ENCODE measurements around the gene CCDC89.
"Not testable (repeated sequence)": the region's sequence is repeated elsewhere in the genome, so short reads cannot be mapped to it uniquely, and the experiment has no call there.

The CCDC89 gene

DNA sequence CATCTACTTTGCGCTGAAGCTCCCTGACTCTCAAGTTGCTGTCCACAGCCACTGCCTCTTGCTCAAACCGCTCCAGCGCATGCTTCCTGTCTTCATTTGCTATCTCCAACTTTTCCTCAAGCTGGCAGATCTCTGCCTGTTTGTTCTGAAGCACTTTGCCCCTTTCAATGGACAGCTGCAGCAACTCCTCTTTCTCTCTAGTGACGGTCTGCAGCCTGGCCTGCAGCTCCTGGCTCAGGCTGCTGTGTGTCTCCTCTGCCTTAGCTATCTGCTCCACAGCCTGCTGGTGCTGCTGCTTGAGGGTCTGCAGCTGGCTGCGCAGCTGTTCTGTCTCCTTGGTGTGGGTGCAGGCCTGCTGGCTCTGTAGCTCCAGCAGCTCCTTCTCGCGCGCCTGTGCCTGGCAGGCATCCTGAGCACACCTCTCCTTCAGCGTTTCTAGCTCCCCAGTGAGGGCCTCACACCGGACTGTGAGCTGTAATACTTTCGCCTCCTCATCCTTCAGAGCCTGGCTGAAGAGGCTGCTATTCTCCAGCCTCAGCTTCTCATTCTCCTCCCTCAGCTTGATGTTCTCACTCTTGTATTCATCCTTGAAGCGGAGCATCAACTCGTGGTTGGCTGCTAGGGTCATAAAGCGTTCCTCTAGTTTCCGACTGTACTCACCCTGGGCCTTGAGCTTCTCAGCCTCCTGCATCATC, 723 bp downstream of the CCDC89 start:
- DNase-seq = no peak

DNA sequence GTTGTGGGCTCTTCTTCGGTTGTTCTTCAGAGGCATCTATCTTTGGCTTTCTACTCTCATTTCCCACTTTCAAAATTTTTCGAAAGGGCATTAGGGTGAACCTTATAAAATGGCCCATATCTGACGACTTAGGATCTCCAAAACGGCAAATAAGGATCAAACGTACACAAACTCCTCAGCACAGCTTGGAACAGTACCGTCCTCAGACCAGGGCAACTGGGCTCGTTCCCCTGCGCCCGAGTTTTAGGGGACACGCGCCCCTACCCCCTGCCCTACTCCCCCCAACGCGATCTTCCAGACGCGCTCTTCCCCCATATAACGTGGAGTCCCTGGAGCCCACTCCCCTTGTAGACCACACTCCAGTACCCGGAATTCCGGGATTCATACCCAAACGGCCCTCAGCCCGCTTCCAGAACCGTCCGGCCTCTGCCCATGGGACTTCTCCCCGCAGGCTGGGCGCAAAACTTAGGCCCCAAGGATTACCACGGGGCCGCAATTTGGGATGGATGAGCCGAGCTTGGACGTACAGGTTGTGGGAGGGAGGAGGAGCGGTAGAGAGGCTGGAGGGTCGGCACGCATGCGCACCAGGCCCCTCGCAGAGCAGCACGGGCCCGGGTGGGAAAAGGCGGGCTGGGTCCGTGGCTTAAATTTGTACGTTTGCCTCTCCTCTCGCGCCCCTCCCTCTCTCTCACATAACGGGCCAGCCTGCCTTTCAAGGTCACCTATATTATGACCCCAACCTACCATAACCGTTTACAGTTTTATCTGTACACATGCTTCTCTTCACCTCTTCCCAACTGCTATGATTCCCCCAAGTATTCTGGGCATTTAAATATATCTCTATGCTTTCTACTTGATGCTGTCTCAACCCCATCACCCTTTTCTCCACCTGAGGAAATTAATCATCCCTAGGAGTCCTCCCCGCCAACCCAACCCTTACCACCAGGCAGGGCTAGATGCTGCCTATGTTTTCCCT, 3.4 kb downstream of the CCDC89 start:
- DNase-seq = peak; percentile 65

DNA sequence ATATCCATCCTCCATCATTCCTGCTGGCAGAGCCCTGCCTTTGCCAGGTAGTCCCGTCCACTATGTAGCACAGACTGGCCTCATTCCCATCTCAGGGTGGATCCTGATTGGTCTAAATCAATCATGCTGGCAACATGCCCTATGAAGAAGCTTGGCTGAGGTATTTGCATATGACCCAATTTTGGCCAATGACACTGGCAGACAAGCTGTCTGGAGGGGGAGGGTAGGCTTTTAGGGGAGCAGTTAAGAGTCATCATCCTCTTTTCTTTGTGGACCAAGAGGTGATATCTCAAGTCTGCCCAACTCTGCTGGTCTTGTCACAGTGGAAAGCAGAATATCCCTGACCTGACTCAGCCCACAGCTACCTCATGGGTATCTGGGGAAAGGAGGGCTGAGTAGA, 5.1 kb downstream of the CCDC89 start:
- DNase-seq = no peak

DNA sequence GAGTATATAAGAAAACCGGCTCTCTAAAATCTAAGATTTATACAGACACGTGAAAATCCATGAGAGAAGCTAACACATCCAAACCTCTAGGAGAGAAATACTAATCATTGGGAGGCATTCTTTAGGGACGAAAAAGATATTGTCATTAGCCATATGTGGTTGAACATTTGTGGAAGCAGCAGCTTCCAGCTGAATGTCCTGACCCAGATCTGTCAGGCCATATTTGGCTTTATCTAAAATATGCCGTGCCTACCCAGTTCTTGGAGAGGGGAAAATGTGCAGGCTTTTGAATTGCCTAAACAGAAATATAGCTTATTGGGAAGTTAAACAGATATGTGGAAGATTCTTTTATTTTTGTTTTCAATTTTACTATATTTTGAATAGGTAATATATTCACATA, 6.4 kb downstream of the CCDC89 start:
- DNase-seq = no peak

DNA sequence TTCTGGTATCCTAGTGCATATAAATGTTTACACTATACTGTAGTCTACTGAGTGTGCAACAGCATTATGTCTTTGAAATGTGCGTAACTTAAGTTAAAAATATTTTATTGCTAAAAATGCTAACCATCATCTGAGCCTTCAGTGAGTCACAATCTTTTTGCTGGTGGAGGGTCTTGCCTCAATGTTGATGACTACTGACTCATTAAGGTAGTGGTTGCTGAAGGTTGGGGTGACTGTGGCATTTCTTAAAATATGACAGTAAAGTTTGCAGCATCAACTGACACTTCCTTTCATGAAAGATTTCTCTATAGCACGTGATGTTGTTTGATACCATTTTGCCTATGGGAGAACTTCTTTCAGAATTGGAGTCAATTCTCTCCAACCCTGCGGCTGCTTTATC, 12.6 kb downstream of the CCDC89 start:
- DNase-seq = no peak

DNA sequence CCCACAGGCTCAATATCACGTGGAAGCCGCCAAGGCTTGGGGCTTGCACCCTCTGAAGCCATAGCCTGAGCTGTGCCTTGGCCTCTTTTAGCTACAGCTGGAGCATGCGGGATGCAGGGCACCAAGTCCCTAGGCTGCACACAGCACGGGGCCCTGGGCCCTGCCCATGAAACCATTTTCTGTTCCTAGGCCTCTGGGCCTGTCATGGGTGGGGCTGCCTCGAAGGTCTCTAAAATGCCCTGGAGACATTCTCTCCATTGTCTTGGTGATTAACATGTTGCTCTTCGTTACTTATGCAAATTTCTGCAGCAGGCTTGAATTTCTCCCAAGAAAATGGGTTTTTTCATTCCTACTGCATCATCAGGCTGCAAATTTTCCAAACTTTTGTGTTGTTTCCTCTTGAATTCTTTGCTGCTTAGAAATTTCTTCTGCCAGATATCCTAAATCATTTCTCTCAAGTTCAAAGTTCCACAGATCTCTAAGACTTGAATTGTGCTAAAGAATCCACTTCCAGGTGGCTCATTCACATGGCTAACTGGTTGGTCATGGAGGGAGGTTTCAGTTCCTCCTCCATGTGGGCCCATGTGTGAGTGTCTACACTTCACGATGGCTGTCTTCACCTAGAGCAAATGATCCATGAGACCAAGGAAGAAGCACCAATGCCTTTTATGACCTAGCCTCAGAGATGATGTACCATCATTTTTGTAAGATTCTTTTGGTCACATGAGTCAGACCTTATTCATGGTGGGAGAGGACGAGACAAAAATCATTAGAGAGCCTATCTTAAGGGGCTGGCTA, 13.7 kb downstream of the CCDC89 start:
- DNase-seq = no peak

DNA sequence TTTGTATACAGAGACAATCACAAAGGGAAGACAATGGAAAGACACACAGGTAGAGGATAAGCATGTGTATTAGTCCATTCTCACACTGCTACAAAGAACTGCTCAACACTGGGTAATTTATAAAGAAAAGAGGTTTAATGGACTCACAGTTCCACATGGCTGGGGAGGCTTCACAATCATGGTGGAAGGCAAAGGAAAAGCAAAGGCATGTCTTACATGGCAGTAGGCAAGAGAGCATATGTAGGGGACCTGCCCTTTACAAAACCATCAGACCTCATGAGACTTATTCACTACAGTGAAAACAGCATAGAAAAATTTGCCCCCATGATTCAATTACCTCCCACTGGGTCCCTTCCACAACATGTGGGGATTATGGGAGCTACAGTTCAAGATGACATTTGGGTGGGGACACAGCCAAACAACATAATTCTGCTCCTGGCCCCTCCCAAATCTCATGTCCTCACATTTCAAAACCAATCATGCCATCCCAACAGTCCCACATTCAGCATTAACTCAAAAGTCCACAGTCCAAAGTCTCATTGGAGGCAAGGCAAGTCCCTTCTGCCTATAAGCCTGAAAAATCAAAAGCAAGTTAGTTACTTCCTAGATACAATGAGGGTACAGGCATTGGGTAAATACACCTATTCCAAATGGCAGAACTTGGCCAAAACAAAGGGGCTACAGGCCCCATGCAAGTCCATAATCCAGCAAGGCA, 14.9 kb downstream of the CCDC89 start:
- DNase-seq = not testable (repeated sequence)

DNA sequence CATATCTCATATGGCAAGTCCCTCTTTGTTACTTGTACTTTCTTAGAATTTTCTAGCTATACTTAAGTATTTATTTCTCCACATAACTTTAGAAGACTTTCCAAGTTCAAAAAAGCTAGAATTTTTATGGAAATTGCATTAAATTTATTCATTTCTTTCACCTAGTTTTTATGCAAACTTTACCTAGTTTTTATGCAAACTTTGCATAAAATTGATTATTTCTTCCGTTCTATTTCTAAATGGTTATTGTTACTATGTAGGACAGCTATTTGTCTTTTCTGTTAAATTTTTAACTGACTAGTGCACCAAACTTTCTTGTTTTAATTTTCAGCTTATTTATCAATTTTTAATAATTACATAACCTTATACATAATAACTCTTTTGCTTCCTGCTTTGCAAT, 17.8 kb downstream of the CCDC89 start:
- DNase-seq = no peak

DNA sequence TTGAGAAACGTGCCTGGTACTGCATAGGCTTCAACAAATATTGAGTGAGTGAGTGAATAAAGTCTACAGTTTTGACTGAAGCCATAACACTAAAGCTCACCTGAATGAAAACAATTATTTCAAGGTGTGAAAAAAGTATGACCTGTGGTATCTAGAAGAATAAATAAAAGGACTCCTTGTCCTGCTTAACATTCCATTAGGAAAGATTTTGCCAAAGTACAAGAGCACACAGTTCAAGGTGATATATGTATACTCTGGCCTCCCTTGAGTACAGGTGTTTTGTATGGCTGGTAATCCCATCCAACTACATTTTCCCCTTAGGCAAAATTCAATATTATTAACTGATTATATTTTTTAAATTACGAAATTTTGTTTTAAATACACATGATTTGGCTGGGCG, 19.3 kb downstream of the CCDC89 start:
- no peak for DNase-seq

DNA sequence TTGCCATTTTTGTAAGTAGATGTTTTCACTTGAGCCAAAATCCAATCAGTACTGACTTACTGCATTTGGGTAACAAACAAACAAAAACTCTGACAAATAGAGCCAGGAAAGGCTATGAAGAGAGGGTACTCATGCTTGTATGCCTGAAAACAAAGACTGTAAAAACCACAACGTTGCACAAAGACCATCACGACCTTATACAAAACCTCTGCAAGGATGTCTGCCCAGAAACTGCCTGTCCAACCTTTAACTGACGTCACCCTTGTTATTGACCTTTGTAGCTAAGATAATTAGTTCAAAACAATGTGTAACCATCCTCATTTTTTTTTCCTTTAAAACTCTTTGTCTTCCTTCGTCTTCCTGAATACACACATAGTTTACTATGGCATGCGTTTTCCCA, 20.3 kb downstream of the CCDC89 start:
- DNase-seq = no peak

DNA sequence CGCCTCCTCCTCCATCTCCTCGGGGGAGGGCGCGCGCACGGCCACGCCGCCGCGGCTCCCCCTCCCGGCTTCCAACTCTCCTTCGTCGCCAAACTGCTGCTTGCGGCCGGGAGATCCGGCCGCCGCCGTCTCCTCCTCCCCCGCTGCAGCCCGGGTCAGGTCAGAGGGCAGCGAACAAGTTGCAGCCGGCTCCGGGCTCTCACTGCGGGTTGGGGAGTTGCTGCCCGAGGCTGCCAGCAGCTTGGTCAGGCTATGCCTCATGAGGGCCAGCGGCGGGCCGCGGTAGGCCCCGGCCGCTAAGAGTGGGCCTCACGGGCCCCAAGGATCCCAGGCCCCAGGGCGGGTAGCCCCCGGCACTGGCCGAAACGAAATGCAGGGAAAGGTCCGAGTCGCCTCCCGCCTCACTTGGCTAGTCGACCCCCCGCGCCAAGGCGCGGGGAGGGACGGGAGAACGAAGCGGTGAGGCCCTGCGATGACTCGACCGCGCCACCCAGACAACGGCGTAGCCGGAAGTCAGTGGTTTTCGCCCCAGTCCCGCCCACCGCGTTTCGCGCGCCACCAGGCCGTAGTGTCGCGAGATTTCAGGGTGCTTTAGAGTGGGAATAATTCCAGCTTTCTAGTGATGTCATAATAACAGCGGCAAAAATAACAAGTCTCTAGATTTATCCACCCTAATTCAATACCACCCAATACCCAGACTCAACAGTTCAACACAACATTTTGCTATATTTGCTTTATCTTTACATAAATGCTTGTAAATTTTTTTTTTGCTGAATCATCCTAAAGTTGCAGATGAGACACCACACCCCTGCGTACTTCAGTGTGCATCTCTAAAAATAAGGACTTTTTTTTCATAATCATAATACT, 21.1 kb downstream of the CCDC89 start, which contains the start of gene CREBZF:
CREBZF (minus strand) TSS at position 515 of the 867 bp plus-strand sequence; CDS start at position 261, 254 bp downstream.
- peak; percentile 92 for DNase-seq

DNA sequence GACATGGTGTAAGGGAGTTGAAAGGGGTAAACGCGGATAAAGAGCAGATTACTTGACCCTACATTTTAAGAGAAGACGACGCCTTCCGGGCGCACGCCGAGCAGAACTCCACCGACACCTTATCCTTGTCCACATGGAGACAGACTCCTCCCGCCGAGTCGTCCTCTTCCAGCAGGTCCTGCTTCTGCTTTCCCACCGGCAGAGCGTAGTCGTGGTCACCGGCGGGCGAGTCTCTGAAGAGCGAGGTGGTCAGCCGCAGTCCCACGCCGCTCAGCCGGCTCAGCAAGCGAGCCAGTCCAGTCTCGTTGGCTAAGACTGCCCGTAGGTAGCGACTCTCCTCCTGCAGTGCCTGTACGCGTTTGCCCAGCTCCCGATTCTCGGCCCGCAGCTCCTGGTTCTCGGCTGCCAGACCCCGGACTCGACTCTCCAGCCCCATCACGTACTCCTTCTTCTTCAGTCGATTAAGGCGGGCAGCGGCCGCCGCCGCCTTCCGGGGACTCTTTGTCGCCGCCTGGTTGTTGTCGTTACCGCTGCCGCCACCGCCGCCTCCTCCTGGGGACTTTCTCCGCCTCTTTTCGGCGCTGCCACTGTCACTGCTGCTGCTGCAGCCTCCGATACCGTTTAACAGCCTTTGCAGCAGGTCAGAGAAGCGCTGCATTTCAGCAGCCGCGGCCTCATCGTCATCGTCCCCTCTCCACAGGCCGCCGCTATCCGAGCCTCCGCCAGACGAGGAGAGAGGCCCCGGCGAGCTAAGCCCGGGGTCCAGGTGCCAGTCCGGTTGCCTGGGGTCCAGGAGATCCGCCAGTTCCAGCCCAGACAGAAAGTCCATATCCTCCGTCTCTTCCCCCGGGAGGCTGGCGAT, 22.0 kb downstream of the CCDC89 start:
- DNase-seq = peak; percentile 87

DNA sequence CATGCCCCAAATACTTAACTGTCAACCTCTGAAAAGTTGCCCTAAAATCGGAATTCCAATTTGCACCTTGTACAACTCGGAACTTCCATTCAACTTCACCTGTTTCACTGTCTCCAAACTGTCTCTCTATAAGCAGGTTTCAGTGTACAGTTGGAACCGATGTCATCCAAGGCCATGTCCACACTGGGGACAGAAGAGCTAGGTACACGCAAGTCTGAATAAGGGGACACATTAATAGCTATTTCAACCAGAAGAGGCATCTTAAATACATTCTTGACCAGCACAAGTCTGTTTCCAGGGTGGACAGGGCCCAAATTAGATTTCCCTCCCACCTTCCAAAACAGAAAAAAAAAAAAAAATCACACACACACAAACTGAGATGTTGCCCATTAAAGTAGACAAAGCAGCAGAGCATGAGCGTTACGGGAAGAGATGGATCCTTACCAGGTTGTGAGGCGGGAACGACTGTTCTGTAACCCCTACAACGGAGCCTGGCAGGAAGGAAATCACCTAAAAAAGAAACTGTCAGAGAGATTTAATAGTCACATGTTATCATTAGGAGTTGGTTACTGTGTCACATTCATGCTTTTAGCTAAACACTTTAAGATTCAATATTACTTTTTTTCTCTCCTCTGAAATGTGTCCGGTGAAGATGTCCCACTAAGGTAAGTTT, 22.8 kb downstream of the CCDC89 start:
- no peak for DNase-seq

DNA sequence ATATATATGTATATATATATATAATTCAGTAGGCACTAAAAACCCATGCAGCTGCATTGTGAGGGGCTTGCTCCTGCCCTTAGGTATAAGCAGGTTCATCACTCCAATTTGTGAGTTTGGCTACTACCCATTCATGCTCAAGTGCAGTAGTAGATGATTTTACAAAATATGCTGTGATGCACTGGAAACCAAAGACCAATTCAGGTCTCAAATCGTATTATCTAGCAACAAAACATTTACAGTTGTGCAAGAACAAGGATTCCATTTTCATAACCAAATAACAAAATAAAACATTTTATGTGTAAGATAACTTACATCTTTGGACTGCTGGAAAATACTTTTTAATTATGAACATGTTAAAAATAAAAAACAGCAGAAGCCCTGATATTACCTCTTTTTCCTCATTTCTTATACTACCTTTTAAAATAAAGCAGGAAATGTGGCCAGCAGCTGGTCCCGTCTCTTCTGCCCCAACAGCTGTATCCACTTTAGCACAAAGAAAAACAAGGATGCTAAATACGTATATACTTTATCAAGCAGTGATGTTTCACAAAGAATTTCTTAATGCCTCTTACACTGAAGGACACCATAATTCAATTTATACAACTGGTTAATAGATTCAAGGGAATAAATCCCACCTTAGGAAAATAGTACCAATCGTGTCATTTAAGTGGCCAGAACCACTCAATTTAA, 23.9 kb downstream of the CCDC89 start:
- no peak for DNase-seq

DNA sequence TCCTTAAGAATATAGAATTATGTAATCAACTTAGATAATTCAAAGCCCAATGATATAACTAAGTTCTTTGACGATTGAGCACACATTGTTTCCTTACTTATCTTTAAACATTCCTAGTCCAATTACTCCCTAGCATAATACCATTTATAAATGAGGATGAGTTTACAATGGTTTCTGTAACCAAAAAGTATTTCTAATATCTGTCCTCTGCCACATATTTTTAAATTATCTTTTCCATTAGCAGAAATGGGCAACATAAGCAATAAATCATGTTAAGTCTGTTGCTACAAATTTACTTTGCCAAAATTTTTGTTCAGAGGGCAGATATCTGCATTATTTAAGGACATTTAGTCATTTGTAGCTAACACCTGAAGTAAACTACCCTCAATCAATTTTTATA, 27.8 kb downstream of the CCDC89 start:
- DNase-seq = no peak

DNA sequence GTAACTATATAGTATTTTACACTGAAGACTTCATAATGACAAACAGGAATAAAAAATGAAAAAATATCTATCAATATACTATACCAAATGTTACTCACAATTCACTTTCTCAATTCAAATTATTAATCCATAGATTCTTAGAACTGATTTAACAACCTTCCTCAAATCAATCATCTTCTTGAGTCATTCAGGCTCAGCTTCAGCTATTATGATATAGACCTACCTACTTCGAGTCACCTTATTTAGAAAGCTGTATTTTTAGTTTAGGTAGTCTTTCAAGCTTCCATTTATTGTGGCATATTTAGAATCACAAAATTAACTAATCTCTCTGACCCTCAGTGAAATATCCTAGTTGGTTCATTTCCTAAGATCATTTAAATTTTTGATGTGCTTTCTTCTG, 29.2 kb downstream of the CCDC89 start:
- no peak for DNase-seq

DNA sequence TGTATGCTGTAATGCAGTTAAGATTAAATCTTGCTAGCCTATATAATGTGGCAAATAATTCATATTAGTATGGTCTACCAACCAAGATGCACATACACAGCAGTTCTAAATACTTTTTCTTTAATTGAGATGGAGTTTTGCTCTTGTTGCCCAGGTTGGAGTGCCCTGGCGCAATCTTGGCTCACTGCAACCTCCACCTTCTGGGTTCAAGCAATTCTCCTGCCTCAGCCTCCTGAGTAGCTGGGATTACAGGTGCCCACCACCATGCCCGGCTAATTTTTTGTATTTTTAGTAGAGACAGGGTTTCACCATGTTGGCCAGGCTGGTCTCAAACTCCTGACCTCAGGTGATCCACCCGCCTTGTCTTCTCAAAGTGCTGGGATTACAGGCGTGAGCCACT, 31.7 kb downstream of the CCDC89 start:
- not testable (repeated sequence) for DNase-seq

DNA sequence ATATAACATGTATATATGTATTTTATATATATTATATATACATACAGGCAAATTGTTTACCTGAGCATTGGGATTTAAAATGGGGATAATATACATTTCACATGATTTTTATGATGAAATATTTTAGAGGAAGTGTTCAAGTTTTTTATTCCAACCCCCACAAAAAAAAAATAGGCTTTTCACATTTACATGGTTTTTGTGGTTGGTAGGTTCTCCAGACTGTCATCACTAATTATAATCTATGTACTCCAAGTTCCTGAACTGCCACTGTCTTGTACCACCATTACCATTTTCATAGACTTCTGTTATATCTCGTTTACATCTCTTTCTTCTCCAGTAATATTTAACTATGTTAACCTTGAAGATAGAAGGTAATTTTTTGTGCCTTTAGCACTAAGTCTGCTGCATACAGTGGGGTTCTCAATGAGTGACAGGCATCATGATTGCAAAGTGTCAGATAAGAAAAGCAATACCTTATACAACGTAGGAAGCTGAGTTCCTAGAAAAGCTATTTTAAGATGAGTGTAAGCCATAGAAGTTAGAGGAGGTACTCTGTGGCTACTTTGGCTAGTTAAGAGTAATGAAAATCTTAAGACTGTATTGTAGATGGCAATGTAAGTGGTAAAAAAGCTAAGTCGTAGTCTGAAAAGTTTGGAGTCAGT, 33.1 kb downstream of the CCDC89 start:
- DNase-seq = no peak

DNA sequence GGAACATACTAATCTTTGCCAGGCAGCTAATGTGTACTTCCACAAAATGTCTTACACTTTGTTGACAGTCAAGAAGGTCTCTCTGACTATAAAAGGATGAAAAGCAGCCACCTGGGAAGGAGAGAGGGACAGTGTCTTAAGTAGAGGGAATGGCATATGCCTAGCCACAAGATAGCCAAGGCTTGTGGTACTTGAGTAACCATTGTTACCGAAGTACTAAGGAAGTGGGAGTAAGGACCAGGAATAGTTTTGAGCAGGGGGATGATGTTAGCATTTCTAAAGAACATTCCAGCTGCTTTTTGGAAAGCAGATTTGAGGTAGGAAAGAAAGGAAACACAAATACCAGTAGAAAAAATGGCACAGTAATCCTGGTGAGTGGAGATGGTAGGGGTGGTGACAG, 34.9 kb downstream of the CCDC89 start:
- DNase-seq = no peak

All from CD4-positive, alpha-beta T cell treated with Interferon gamma for 1 hour (primary cell).